Measurements from ENCODE around the gene CFAP97D2. TPM values are rescaled to one million over a fixed set of nuclear protein-coding genes. Genes with fewer than 3 reads are reported as not detected.

Gene CFAP97D2
- total RNA-seq, 5 donors from 2014 or later (not counting 1 experiment from before 2014, with no cell fraction given) = 0.92 to 4.5 (median 2.6) TPM

DNA sequence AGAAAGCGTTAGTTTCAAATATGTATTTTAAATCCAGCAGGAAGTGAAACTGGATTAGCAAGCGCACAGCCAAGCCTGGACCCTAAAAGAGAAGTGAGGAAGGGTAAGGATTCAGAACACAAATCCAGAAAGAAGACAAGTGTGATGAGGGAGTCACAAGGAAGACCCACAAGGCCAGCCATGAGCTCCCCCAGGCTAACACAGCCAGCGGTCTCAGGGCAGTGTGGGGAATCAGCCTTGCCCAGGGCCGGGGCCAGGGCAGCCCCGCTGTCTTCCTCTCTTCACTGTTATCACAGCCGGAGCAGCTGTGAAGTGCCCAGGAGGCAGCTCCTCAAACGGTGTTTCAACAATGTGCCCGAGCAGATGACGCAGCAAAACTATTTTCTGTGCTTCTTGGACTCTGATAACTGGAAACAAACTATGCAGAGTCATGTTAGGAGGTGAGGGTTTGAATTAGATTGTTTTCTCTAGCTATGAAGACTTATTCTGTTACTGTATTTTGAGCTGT, 43.5 kb downstream of the CFAP97D2 start:
- ChIA-PET CTCF (interaction anchor here in 1 of 2 donors (0.7 kb wide), 1 partner anchor 144 kb away, joined by 4 read pairs; no protein-coding TSS in a partner anchor), POLR2A (interaction anchor here in 1 of 2 donors (1.1 kb wide), 1 partner anchor 79 kb away, joined by 3 read pairs; no protein-coding TSS in a partner anchor)
- Histone ChIP-seq H3K27ac (ENCODE audit: low read length) (no peak overlapping the region), H3K36me3 (ENCODE audit: control insufficient read depth in 2 of 2, extremely low read depth in 1 of 2, insufficient read depth in 1 of 2, low read length in 1 of 2) (no peaks in the 10 kb centered on the region), H3K4me1 (ENCODE audit: control insufficient read depth in 1 of 2, extremely low read depth in 1 of 2, insufficient read depth in 2 of 2, low read length in 2 of 2) (peaks cover 28 to 56% of the 10 kb centered on the region in 2 experiments), H3K27me3 (replicated peaks in 1 of 2; ENCODE audit: control insufficient read depth in 2 of 2, extremely low read depth in 1 of 2, insufficient read depth in 2 of 2, low read length in 1 of 2) (no peaks in the 10 kb centered on the region), H3K4me3 (ENCODE audit: control insufficient read depth in 1 of 2, extremely low read depth in 1 of 2, low read length in 1 of 2) (no peak overlapping the region), H3K9me3 (no peaks in the 10 kb centered on the region)
- 72% methylated on average over 7 of the region's 9 CpGs for WGBS (ENCODE audit: insufficient coverage)
- ATAC-seq (replicated peaks in 1 of 4) (no peak), DNase-seq (no peak)
- Mint-ChIP-seq H3K36me3 (no peaks in the 10 kb centered on the region), H3K4me1 (peaks cover 81 to 86% (median 86%) of the 10 kb centered on the region in 3 donors), H3K27ac (peak overlapping the region; percentile 47 to 70), H3K4me3 (peak overlapping the region in 1 of 3 donors; percentile 0), H3K9me3 (no peaks in the 10 kb centered on the region), H3K27me3 (no peaks in the 10 kb centered on the region)

DNA sequence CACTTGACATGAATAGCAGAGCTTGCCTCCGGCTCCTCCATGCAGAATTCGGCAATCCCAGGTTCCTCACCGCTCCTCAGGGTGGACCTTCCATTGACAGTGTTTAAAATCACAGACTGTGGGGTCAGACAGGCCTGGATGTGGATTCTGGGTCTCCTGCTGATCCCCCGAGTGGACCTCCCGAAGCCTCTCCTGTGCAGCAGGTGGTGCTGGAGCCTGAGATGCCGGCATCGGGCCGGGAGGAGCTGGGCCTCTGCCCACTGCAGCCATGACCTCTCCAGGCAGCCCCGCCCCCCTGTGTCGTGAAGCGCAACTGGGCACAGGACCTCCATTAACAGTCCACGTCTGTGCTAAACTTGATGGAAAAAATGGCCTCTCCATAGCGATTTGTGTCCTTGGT, 45.1 kb downstream of the CFAP97D2 start:
- H3K4me3 Mint-ChIP-seq = peak overlapping the region in 1 of 3 donors; percentile 65
- H3K4me1 ChIP-seq (ENCODE audit: control insufficient read depth in 1 of 2, extremely low read depth in 1 of 2, insufficient read depth in 2 of 2, low read length in 2 of 2) = peaks cover 28 to 56% of the 10 kb centered on the region in 2 experiments
- peak overlapping the region; percentile 17 for H3K27ac ChIP-seq (ENCODE audit: low read length)

GRCh38 chr13:114225610-114226009, 46.6 kb downstream of the CFAP97D2 start:
- Mint-ChIP-seq H3K36me3 (no peaks in the 10 kb centered on the region), H3K27me3 (peaks cover 0 to 5% of the 10 kb centered on the region in 2 donors), H3K4me1 (peaks cover 54 to 61% (median 56%) of the 10 kb centered on the region in 3 donors), H3K4me3 (peak overlapping the region in 1 of 3 donors; percentile 65), H3K9me3 (no peaks in the 10 kb centered on the region), H3K27ac (peak overlapping the region; percentile 88)
- Histone ChIP-seq H3K4me1 (ENCODE audit: control insufficient read depth in 1 of 2, extremely low read depth in 1 of 2, insufficient read depth in 2 of 2, low read length in 2 of 2) (peaks cover 24 to 42% of the 10 kb centered on the region in 2 experiments), H3K27me3 (replicated peaks in 1 of 2; ENCODE audit: control insufficient read depth in 2 of 2, extremely low read depth in 1 of 2, insufficient read depth in 2 of 2, low read length in 1 of 2) (peaks cover 0 to 4% of the 10 kb centered on the region in 2 experiments), H3K27ac (ENCODE audit: low read length) (peak overlapping the region; percentile 47), H3K9me3 (no peaks in the 10 kb centered on the region), H3K4me3 (ENCODE audit: control insufficient read depth in 1 of 2, extremely low read depth in 1 of 2, low read length in 1 of 2) (no peak overlapping the region), H3K36me3 (ENCODE audit: control insufficient read depth in 2 of 2, extremely low read depth in 1 of 2, insufficient read depth in 1 of 2, low read length in 1 of 2) (no peaks in the 10 kb centered on the region)
- CTCF ChIA-PET = interaction anchor here (0.9 to 1.4 kb wide), 5 partner anchors 77 to 409 kb away, joined by 3 to 8 read pairs (median 4); no protein-coding TSS in a partner anchor
- ATAC-seq (replicated peaks in 1 of 4) (peak; percentile 58 to 65 (median 62)), DNase-seq (peak in 18 of 35 experiments; percentile 7 to 59 (median 21))
- POLR2A ChIA-PET = interaction anchor here in 1 of 2 donors (0.8 kb wide), 1 partner anchor 77 kb away, joined by 3 read pairs; no protein-coding TSS in a partner anchor
- 83% methylated on average over 8 of the region's 8 CpGs for WGBS (ENCODE audit: insufficient coverage)

More for the DNA sequence above, 45.1 kb downstream of the CFAP97D2 start:
- H3K27me3 ChIP-seq (replicated peaks in 1 of 2; ENCODE audit: control insufficient read depth in 2 of 2, extremely low read depth in 1 of 2, insufficient read depth in 2 of 2, low read length in 1 of 2) = peaks cover 0 to 4% of the 10 kb centered on the region in 2 experiments
- Mint-ChIP-seq H3K9me3 (no peaks in the 10 kb centered on the region), H3K27ac (peak overlapping the region; percentile 86 to 93), H3K27me3 (no peaks in the 10 kb centered on the region), H3K4me1 (peaks cover 68 to 74% (median 70%) of the 10 kb centered on the region in 3 donors), H3K36me3 (no peaks in the 10 kb centered on the region)
- no peak for ATAC-seq (replicated peaks in 1 of 4)
- ChIA-PET CTCF (interaction anchor here in 1 of 2 donors (0.6 to 1.1 kb wide), 2 partner anchors 113 to 185 kb away, joined by 5 to 6 read pairs; no protein-coding TSS in a partner anchor), POLR2A (interaction anchor here in 1 of 2 donors (0.7 kb wide), 1 partner anchor 269 kb away, joined by 16 read pairs; no protein-coding TSS in a partner anchor)
- no peaks in the 10 kb centered on the region for H3K36me3 ChIP-seq (ENCODE audit: control insufficient read depth in 2 of 2, extremely low read depth in 1 of 2, insufficient read depth in 1 of 2, low read length in 1 of 2)
- no peaks in the 10 kb centered on the region for H3K9me3 ChIP-seq
- no peak overlapping the region for H3K4me3 ChIP-seq (ENCODE audit: control insufficient read depth in 1 of 2, extremely low read depth in 1 of 2, low read length in 1 of 2)
- DNase-seq = no peak
- WGBS (ENCODE audit: insufficient coverage) = 93% methylated on average over 13 of the region's 13 CpGs

DNA sequence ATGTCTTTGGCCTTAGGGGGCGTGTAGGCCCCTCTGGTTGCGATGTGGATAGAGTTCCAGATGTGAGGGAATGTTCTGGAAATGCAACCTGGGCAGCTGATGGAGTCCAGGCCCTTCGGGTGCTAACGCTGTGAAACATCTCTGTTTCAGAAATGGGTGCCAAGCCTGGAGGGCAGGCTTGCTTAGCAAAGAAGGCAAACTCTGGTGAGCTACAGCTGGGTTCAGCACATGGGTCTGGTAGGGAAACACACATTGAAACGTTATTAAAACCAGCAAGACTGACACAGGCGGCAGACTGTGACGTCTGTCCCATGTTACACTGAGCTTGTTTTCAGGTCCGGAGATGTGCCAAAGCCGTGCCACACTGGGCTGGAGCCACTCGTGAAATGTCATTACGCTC, 47.0 kb downstream of the CFAP97D2 start:
- H3K36me3 ChIP-seq (ENCODE audit: control insufficient read depth in 2 of 2, extremely low read depth in 1 of 2, insufficient read depth in 1 of 2, low read length in 1 of 2) = no peaks in the 10 kb centered on the region
- peaks cover 23 to 37% of the 10 kb centered on the region in 2 experiments for H3K4me1 ChIP-seq (ENCODE audit: control insufficient read depth in 1 of 2, extremely low read depth in 1 of 2, insufficient read depth in 2 of 2, low read length in 2 of 2)
- Mint-ChIP-seq H3K36me3 (no peaks in the 10 kb centered on the region), H3K27ac (peak overlapping the region; percentile 88), H3K9me3 (no peaks in the 10 kb centered on the region), H3K4me3 (peak overlapping the region in 1 of 3 donors; percentile 65), H3K27me3 (peaks cover 0 to 8% of the 10 kb centered on the region in 2 donors), H3K4me1 (peaks cover 50 to 56% (median 53%) of the 10 kb centered on the region in 3 donors)
- ChIA-PET POLR2A (interaction anchor here in 1 of 2 donors (0.8 kb wide), 1 partner anchor 78 kb away, joined by 3 read pairs; no protein-coding TSS in a partner anchor), CTCF (interaction anchor here (0.9 to 1.4 kb wide), 5 partner anchors 78 to 409 kb away, joined by 3 to 8 read pairs (median 4); no protein-coding TSS in a partner anchor)
- no peaks in the 10 kb centered on the region for H3K9me3 ChIP-seq
- H3K4me3 ChIP-seq (ENCODE audit: control insufficient read depth in 1 of 2, extremely low read depth in 1 of 2, low read length in 1 of 2) = no peak overlapping the region
- WGBS (ENCODE audit: insufficient coverage) = 81% methylated on average over 7 of the region's 11 CpGs
- DNase-seq = peak in 25 of 35 experiments; percentile 5 to 59 (median 18)
- H3K27me3 ChIP-seq (replicated peaks in 1 of 2; ENCODE audit: control insufficient read depth in 2 of 2, extremely low read depth in 1 of 2, insufficient read depth in 2 of 2, low read length in 1 of 2) = peaks cover 0 to 4% of the 10 kb centered on the region in 2 experiments
- peak overlapping the region; percentile 47 for H3K27ac ChIP-seq (ENCODE audit: low read length)
- ATAC-seq (replicated peaks in 1 of 4) = peak; percentile 35 to 60 (median 46)

GRCh38 chr13:114226699-114227323, 47.8 kb downstream of the CFAP97D2 start:
- no peaks in the 10 kb centered on the region for H3K9me3 ChIP-seq
- no peaks in the 10 kb centered on the region for H3K9me3 Mint-ChIP-seq
- H3K36me3 ChIP-seq (ENCODE audit: control insufficient read depth in 2 of 2, extremely low read depth in 1 of 2, insufficient read depth in 1 of 2, low read length in 1 of 2) = no peaks in the 10 kb centered on the region
- ChIA-PET POLR2A (interaction anchor here in 1 of 2 donors (0.8 kb wide), 1 partner anchor 79 kb away, joined by 3 read pairs; no protein-coding TSS in a partner anchor), CTCF (interaction anchor here (0.9 to 1.4 kb wide), 5 partner anchors 79 to 410 kb away, joined by 3 to 8 read pairs (median 4); no protein-coding TSS in a partner anchor)
- H3K4me3 Mint-ChIP-seq = peak overlapping the region in 2 of 3 donors; percentile 13 to 65
- peak overlapping the region; percentile 88 for H3K27ac Mint-ChIP-seq
- peaks cover 42 to 49% (median 47%) of the 10 kb centered on the region in 3 donors for H3K4me1 Mint-ChIP-seq
- H3K27me3 ChIP-seq (replicated peaks in 1 of 2; ENCODE audit: control insufficient read depth in 2 of 2, extremely low read depth in 1 of 2, insufficient read depth in 2 of 2, low read length in 1 of 2) = peaks cover 0 to 4% of the 10 kb centered on the region in 2 experiments
- WGBS (ENCODE audit: insufficient coverage) = 14% methylated on average over 10 of the region's 19 CpGs
- ATAC-seq (replicated peaks in 1 of 4) (peak; percentile 80 to 85 (median 82)), DNase-seq (peak; percentile 50 to 92 (median 77))
- no peak overlapping the region for H3K4me3 ChIP-seq (ENCODE audit: control insufficient read depth in 1 of 2, extremely low read depth in 1 of 2, low read length in 1 of 2)
- H3K36me3 Mint-ChIP-seq = no peaks in the 10 kb centered on the region
- H3K4me1 ChIP-seq (ENCODE audit: control insufficient read depth in 1 of 2, extremely low read depth in 1 of 2, insufficient read depth in 2 of 2, low read length in 2 of 2) = peaks cover 20 to 37% of the 10 kb centered on the region in 2 experiments
- H3K27ac ChIP-seq (ENCODE audit: low read length) = peak overlapping the region; percentile 47
- peaks cover 0 to 8% of the 10 kb centered on the region in 2 donors for H3K27me3 Mint-ChIP-seq

GRCh38 chr13:114227528-114227927, 48.5 kb downstream of the CFAP97D2 start:
- peaks cover 0 to 8% of the 10 kb centered on the region in 2 donors for H3K27me3 Mint-ChIP-seq
- H3K4me1 Mint-ChIP-seq = peaks cover 35 to 42% (median 40%) of the 10 kb centered on the region in 3 donors
- no peaks in the 10 kb centered on the region for H3K36me3 Mint-ChIP-seq
- no peaks in the 10 kb centered on the region for H3K9me3 Mint-ChIP-seq
- CTCF ChIA-PET = interaction anchor here in 1 of 2 donors (0.7 kb wide), 1 partner anchor 70 kb away, joined by 3 read pairs; no protein-coding TSS in a partner anchor
- no peak for ATAC-seq (replicated peaks in 1 of 4)
- Histone ChIP-seq H3K9me3 (no peaks in the 10 kb centered on the region), H3K27ac (ENCODE audit: low read length) (no peak overlapping the region), H3K27me3 (replicated peaks in 1 of 2; ENCODE audit: control insufficient read depth in 2 of 2, extremely low read depth in 1 of 2, insufficient read depth in 2 of 2, low read length in 1 of 2) (peaks cover 0 to 4% of the 10 kb centered on the region in 2 experiments), H3K36me3 (ENCODE audit: control insufficient read depth in 2 of 2, extremely low read depth in 1 of 2, insufficient read depth in 1 of 2, low read length in 1 of 2) (no peaks in the 10 kb centered on the region), H3K4me3 (ENCODE audit: control insufficient read depth in 1 of 2, extremely low read depth in 1 of 2, low read length in 1 of 2) (no peak overlapping the region), H3K4me1 (ENCODE audit: control insufficient read depth in 1 of 2, extremely low read depth in 1 of 2, insufficient read depth in 2 of 2, low read length in 2 of 2) (peaks cover 20 to 34% of the 10 kb centered on the region in 2 experiments)
- POLR2A ChIA-PET = no interaction called here
- peak overlapping the region; percentile 29 to 88 for H3K27ac Mint-ChIP-seq
- no peak overlapping the region for H3K4me3 Mint-ChIP-seq
- 38% methylated on average over 1 of the region's 2 CpGs for WGBS (ENCODE audit: insufficient coverage)
- no peak for DNase-seq

All from T-cell (primary cell).